GM10266 (cell line): ENCODE results near the gene ITIH4.

Source experiments
- DNase-seq: peaks from one replicate; pipeline ENCODE4 v3.0.0; 2012; ENCODE audit errors: extremely low spot score
- TF ChIP-seq, protein P1 (sequence below): IDR thresholded peaks from 2 replicates; pipeline ENCODE4 v1.5.1; 2012; ENCODE audit warnings: mild to moderate bottlenecking, low read depth; ENCODE audit not compliant: control insufficient read depth, insufficient read depth; ENCODE audit errors: missing control alignments

The ITIH4 gene

GRCh38 chr3:52789746-52790040, 40.8 kb downstream of the ITIH4 start:
- TF ChIP-seq, protein P1, sequence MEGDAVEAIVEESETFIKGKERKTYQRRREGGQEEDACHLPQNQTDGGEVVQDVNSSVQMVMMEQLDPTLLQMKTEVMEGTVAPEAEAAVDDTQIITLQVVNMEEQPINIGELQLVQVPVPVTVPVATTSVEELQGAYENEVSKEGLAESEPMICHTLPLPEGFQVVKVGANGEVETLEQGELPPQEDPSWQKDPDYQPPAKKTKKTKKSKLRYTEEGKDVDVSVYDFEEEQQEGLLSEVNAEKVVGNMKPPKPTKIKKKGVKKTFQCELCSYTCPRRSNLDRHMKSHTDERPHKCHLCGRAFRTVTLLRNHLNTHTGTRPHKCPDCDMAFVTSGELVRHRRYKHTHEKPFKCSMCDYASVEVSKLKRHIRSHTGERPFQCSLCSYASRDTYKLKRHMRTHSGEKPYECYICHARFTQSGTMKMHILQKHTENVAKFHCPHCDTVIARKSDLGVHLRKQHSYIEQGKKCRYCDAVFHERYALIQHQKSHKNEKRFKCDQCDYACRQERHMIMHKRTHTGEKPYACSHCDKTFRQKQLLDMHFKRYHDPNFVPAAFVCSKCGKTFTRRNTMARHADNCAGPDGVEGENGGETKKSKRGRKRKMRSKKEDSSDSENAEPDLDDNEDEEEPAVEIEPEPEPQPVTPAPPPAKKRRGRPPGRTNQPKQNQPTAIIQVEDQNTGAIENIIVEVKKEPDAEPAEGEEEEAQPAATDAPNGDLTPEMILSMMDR, result no peak
- no peak for DNase-seq

DNA sequence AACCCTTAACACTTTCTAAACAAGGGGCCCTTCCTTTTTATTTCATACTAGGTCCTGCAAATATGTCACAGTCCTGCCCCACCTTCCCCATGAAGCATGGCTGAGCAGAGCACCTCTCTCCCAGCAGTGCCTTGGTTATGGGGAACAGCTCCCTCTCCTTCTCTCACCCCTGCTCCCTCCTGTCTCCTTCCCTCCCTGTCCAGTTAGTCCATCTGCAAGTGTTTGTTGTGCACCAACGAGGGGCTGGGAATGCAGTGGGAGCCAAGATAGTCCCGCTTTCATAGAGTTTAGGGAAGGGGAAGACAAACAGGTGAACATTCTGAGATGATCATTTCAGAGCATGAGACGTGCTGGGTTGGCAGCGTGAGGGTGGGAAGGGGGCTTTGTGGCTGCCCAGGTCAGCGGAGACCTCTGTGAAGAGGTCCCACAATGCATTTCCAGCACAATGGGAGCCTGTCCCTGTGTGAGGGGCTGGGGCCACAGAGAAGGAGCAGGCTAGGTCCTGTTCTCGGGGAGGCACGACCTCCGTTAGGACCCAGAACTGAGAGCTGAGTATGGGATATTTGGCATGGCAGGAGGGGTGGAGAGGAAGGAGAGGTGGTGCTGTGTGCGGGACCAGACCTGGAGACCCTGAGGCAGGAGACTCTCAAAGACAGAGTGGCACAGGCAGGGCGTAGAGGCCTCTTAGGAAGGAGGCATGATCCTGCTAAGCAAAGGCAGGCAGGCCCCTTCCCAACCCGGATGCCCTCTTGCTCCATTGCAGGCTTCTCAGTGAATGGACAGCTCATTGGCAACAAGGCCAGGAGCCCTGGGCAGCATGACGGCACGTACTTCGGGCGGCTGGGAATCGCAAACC, 41.4 kb downstream of the ITIH4 start:
- DNase-seq, result no peak
- TF ChIP-seq, protein P1, result no peak

DNA sequence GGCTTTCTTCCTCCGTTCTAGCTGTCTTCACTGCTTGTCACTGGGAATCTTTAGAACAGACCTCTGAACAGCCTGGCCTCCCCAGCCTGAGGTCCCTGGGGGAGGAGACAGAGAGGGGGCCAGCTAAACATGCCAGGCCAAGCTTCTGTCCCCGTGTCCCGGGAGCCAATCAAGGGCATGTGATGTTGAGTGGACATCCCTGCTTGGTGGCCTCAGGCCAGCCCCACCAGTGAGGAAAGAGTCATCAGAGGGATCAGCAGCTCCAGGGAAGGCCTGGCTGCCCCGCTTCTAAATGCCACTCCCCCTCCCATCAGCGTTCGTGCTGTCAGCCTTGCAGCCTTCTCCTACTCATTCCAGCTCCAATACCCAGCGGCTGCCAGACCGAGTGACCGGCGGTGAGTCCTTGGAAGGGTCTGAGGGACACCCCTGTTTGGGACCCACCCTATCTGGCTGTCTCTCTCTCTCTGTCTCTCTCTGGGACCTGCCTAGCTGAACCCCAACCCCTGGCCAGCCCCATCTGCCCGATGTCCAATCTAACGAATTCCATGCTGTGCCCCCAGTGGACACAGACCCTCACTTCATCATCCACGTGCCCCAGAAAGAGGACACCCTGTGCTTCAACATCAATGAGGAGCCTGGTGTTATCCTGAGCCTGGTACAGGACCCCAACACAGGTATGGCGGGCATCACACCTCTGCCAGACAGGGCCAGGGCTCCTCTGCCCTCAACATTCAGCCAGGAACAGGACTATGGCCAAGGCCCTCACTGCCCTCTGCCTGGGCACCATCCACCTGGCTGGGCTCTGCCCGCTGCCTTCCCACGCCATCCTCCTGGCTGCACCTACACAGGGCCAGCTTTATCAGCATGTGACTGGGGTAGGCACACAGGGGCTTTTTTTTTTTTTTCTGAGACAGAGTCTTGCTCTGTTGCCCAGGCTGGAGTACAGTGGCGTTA, 42.5 kb downstream of the ITIH4 start:
- TF ChIP-seq, protein P1, result no peak

DNA sequence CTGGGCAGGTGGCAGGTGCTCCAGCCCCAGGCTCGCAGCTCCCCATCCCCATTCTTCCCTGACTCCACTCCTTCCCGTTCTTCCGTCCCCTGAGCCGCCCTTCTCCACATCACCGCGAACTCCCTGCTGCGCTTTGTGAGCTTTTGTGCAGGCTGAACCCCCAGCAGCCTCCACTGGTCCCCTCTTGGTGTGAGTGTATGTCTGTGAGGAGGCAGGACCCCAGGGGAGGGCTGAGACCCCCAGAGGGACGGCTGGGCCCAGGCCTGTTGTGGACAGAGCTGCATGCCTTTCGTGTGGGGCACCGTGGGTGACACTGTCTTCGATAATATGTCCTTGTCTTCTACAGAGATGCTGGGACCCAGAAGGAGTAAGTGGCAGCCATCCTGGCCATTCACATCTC, 43.2 kb downstream of the ITIH4 start:
- TF ChIP-seq, protein P1, result no peak
- no peak for DNase-seq

More for the DNA sequence above, 42.5 kb downstream of the ITIH4 start:
- DNase-seq, result no peak

GRCh38 chr3:52786330-52787215, 43.9 kb downstream of the ITIH4 start:
- TF ChIP-seq, protein P1, result no peak
- DNase-seq, result no peak

GRCh38 chr3:52784931-52785590, 45.4 kb downstream of the ITIH4 start:
- TF ChIP-seq, protein P1, result no peak
- DNase-seq, result no peak
